SK-N-MC (cell line): ENCODE results near the gene C1orf167.

Experiments
- DNase-seq: peaks from one replicate; pipeline ENCODE4 v3.0.0-alpha.2; 2011; ENCODE audit warnings: low read depth, low spot score
- H3K27ac ChIP-seq: fragments of 200-600 bp; sonication (generic); 2 replicates; pipeline ENCODE4 v1.5.1; 2016; ENCODE audit warnings: mixed run types
- H3K36me3 ChIP-seq: fragments of 200-600 bp; sonication (generic); 2 replicates; pipeline ENCODE4 v1.6.1; 2017; ENCODE audit warnings: antibody characterized with exemption, low read length, mixed read lengths; ENCODE audit not compliant: insufficient read depth
- H3K4me3 ChIP-seq: fragments of 200-600 bp; sonication (generic); 2 replicates; pipeline ENCODE4 v1.5.1; 2016
- H3K9ac ChIP-seq: fragments of 200-600 bp; sonication (generic); 2 replicates; pipeline ENCODE4 v1.8.0; 2017; ENCODE audit warnings: mixed run types, mixed read lengths; ENCODE audit not compliant: insufficient read length
- H3K9me3 ChIP-seq: fragments of 200-600 bp; sonication (generic); 2 replicates; pipeline ENCODE4 v1.6.1; 2017; ENCODE audit warnings: low read depth, mild to moderate bottlenecking, antibody characterized with exemption, low read length, moderate library complexity, mixed read lengths
- EZH2 ChIP-seq: fragments of 200-600 bp; sonication (generic); IDR thresholded peaks from one replicate; pipeline ENCODE4 v1.6.1; 2017; ENCODE audit warnings: antibody characterized with exemption
- FOXP2 ChIP-seq: optimal IDR thresholded peaks from 2 replicates; pipeline ENCODE3; 2011; ENCODE audit warnings: mild to moderate bottlenecking, moderate library complexity; ENCODE audit not compliant: insufficient read depth; ENCODE audit errors: extremely low read length, control extremely low read depth
- POLR2AphosphoS5 ChIP-seq: IDR thresholded peaks from 2 replicates; pipeline ENCODE4 v1.6.1; 2012; ENCODE audit warnings: mild to moderate bottlenecking, low read depth, low read length, borderline replicate concordance

The C1orf167 gene

DNA sequence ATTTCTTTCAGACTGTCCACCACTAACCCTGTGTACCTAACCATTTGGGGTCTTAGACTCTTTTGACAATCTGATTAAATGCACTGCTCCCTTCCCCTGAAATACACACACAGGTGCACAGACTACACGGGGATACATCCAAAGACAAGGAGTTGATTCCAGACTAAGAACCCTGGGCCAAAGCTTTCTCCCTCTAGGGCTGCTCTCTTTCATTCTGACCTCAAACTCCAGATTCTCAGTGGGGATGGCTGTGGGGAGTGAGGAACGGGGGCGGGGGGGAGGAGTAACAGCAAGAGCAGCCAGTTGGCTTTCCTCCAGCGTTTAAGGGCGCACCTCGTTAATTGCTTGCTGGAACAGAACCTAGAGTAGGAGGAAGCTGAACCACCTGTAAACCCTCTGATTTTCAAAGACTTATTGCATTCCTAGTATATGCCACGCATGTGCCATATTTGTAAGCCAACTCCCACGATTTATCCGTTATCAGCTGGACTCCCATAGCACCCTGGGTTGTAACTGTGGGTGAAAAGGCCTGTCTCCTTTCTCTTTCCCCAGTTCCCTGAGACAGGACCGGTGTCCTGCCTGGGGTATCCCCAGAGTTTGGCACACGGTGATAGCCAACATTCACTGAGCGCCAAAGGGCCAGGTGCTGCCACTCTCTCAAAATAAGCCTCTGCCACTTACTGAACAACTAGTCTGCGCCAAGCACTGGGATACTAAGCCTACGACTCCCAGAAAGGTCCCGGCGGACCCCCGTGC is 42.9 kb downstream of the C1orf167 start:
- peaks cover 28% of the 10 kb centered on the region for H3K36me3 ChIP-seq
- H3K9ac ChIP-seq, result peak overlapping the region; percentile 88
- TF ChIP-seq POLR2AphosphoS5 (no peak), FOXP2 (no peak), EZH2 (no peak)
- H3K4me3 ChIP-seq, result peak overlapping the region; percentile 90
- H3K9me3 ChIP-seq, result no peaks in the 10 kb centered on the region
- DNase-seq, result no peak
- H3K27ac ChIP-seq, result peak overlapping the region; percentile 2; the same call in 1 of the 2 replicates

DNA sequence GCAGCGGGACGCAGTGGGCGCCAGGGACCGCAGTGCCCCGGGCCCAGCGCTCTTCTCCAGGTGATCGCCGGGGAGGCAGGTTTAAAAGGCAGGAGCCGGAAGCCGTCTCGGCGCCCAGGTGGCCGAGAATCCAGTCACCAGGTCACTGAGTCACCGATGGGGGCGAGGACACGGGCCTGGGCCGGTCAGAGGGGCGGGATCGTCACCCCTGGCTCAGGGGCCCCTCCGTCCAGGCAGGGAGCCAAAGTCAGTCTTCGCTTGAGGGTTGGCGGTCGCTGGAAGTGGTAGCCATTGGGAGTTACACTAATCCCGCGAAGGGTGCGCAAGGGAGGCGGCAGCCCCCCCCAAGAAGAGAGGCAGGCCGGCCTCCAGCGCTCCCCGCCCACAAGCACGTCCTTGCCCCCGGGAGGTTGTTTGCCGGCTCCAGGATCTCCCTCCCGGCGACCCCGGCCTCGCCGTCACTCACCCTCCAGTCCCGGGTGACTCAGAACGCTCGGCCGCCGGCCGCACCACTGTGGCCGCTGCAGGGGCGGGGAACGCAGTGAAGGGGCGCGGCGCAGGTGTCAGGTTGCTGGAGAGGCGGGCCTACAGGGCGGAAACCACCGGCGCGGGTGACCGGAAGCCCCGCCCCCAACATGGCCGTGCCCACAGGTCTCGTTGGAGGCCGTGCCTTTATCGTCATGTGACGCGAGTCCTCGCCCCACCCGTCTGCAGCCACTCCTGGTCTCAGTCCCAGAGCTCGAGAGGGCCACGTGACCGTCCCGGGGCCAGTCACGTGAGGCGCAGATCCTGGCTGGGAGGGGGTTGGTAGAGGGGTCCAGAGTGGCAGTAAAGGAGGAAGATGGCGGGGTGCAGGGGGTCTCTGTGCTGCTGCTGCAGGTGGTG is 43.7 kb downstream of the C1orf167 start, which contains the start of the genes CLCN6 and MTHFR:
CLCN6 (plus strand) TSS at position 770 of the 885 bp plus-strand sequence; CDS start at position 842, 72 bp downstream.
MTHFR (minus strand) TSS at position 543 of the 885 bp plus-strand sequence. CDS start 2,848 bp downstream, outside the sequence.
- TF ChIP-seq FOXP2 (peak; percentile 90), POLR2AphosphoS5 (peak; percentile 93), EZH2 (no peak)
- Histone ChIP-seq H3K36me3 (peaks cover 36% of the 10 kb centered on the region), H3K9ac (peak within 1 kb of the TSS; percentile 88), H3K9me3 (no peaks in the 10 kb centered on the region), H3K4me3 (peak within 1 kb of the TSS; percentile 90), H3K27ac (peak within 1 kb of the TSS; percentile 21)
- DNase-seq, result peak; percentile 81

DNA sequence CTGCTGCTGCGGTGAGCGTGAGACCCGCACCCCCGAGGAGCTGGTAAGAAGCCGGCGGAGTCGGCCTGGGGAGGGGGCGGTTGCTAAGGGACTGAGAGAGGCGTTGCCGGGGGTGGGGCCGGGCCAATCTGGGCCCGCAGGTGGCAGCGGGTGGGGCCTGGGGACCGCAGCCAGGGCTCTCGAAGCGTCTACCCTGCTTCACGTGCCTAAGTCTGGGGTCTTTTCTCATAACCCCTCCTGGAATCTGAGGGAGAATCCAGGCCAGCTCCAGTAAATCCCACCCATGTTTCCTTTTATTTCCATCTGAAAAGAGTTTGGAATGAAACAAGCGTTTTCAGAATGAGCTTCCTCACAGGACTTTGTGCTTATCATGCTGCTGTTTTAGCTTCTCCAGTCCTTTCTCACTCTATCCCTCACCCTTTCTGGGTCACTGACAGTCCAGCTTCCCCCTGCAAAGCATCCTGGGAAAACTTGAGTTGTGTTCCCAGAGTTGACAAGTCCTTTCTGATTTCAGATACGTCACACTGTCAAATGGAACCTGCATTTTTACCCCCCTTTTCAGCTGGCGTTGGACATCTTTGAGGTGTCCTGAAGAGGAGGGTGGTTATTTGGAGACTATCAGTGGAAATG is 44.4 kb downstream of the C1orf167 start:
- Histone ChIP-seq H3K27ac (peak overlapping the region; percentile 21), H3K36me3 (peaks cover 41% of the 10 kb centered on the region), H3K9ac (peak overlapping the region; percentile 76), H3K9me3 (no peaks in the 10 kb centered on the region), H3K4me3 (peak overlapping the region; percentile 90)
- TF ChIP-seq EZH2, result no peak
- no peak for TF ChIP-seq FOXP2
- TF ChIP-seq POLR2AphosphoS5, result no peak
- DNase-seq, result no peak

DNA sequence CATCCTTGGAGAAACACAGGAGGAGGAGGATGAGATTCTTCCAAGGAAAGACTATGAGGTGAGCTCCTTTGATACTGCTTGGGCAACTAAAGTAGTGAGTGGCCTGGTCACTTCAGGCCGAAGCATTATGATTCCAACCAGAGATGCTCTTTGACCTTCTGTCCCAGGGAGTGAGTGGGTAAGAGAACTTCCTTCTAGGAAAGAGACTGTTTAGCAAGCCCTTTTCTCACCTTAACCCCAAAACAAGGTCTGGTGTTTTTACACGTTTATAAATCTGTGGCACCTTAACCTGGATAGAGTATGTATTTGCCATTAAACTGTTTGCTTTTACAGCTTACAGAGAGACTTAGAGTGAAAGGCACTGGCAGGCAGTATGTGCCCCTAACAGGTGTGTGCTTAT is 45.1 kb downstream of the C1orf167 start:
- Histone ChIP-seq H3K4me3 (peak overlapping the region; percentile 90), H3K27ac (no peak overlapping the region), H3K9me3 (no peaks in the 10 kb centered on the region), H3K9ac (peak overlapping the region; percentile 76), H3K36me3 (peaks cover 47% of the 10 kb centered on the region)
- no peak for TF ChIP-seq POLR2AphosphoS5
- TF ChIP-seq FOXP2, result no peak
- TF ChIP-seq EZH2, result no peak
- DNase-seq, result no peak

DNA sequence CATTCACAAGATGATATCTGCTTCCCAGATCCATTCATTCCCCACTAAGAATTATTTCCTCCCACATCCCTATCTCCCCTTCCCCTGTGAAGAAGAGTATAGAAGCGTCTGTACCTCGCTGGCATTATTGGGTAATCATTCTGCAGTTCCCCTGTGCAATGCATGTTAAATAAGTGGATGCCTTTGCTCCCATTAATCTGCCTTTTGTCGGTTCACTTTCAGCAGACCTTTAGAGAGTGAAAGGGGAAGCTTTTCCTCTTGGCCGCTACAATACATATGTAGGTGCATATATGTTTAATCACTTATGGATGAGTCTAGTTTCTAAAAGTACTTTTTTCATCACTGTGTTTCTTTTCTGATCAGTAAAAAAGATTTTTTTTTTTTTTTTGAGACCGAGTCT is 51.0 kb downstream of the C1orf167 start:
- no peak for DNase-seq
- peaks cover 69% of the 10 kb centered on the region for H3K36me3 ChIP-seq

DNA sequence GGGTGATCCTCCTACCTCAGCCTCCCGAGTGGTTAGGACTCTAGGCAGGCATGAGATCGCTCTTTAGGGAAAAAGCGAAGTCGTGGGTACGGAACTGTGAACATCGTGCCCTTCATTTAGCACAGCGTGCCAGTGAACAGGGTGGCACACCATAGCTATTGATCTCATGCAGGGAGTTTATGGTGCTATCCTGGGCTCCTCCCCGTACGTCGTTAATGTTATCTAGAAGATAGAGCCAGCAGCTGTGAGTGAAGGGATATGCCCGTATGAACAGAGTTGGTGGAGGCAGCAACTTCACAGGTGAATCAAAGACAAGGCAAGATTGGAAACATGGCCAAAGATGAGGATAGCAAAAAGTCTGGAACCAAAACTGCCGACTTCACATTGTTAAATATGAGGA is 55.2 kb downstream of the C1orf167 start:
- no peak for DNase-seq
- H3K4me3 ChIP-seq, result no peak overlapping the region
- peaks cover 52% of the 10 kb centered on the region for H3K36me3 ChIP-seq
- TF ChIP-seq POLR2AphosphoS5, result no peak
- TF ChIP-seq FOXP2, result no peak
- no peak for TF ChIP-seq EZH2
- no peaks in the 10 kb centered on the region for H3K9me3 ChIP-seq
- no peak overlapping the region for H3K9ac ChIP-seq
- no peak overlapping the region for H3K27ac ChIP-seq

More for the DNA sequence above, 51.0 kb downstream of the C1orf167 start:
- Histone ChIP-seq H3K27ac (no peak overlapping the region), H3K9ac (no peak overlapping the region), H3K4me3 (no peak overlapping the region), H3K9me3 (no peaks in the 10 kb centered on the region)
- no peak for TF ChIP-seq POLR2AphosphoS5
- no peak for TF ChIP-seq EZH2

DNA sequence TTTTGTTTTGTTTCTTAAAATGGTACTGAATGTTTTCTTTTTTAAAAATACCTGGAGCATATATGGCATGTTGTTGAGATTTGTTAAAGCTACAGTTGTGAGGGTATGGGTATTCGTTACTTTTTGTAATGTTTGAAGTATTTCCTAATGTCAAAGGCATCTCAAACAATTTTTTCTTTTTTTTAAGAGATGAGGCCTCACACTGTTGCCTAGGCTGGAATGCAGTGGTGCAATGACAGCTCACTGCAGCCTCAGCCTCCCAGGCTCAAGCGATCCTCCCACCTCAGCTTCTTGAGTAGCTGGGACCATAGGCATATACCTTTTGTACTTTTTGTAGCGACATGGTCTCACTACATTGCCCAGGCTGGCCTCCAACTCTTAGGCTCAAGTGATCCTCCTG is 60.1 kb downstream of the C1orf167 start:
- Histone ChIP-seq H3K36me3 (peaks cover 52% of the 10 kb centered on the region), H3K4me3 (no peak overlapping the region), H3K27ac (no peak overlapping the region), H3K9me3 (no peaks in the 10 kb centered on the region), H3K9ac (no peak overlapping the region)
- no peak for DNase-seq
- TF ChIP-seq FOXP2, result no peak
- no peak for TF ChIP-seq EZH2
- no peak for TF ChIP-seq POLR2AphosphoS5

DNA sequence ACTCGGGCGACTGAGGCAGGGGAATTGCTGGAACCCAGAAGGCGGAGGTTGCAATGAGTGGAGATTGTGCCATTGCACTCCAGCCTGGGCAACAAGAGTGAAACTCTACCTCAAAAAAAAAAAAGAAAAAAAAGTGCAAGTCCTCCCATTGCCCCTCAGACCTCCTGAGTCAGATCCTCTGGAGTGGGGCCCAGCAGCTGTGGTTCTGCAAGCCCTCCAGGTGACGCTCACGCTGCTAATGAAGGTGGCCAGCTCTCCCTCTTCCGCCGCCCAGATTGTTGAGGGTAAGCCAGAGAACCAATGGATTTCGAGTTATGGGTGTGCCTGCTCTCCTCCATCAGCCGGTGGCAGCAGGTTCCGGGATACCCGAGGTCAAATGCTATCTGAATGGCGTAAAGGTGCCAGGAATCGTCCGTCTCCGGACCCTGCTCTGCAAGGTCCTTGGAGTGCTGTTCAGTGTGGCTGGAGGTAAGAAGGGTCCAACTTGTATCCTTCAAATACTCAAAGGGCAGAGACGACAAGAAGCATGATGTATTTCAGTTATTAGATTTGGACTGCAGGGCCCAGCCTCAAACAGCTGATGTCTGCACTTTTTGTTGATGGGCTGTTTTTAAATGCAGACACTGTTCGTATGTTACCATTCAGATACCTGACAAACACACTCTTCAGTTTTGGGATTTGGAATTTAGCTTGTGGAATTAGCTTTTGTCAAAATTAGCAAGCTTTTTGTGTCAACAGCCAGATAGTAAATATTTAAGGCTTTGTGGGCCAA is 61.6 kb downstream of the C1orf167 start:
- H3K9me3 ChIP-seq, result no peaks in the 10 kb centered on the region
- TF ChIP-seq EZH2 (no peak), POLR2AphosphoS5 (no peak), FOXP2 (no peak)
- H3K27ac ChIP-seq, result no peak overlapping the region
- no peak overlapping the region for H3K9ac ChIP-seq
- H3K36me3 ChIP-seq, result peaks cover 53% of the 10 kb centered on the region
- DNase-seq, result no peak
- H3K4me3 ChIP-seq, result no peak overlapping the region
